Testis (tissue), 2 donors: Measurements from ENCODE around the gene S1PR1.

Experiments
- POLR2A ChIP-seq: fragments of 450-650 bp; IDR thresholded peaks from one replicate; pipeline ENCODE4 v1.6.1; 2017; ENCODE audit warnings: antibody characterized with exemption, mild to moderate bottlenecking, moderate library complexity
- TF ChIP-seq, protein P1 (sequence below), 3 experiments: fragments of 450-650 bp in 2 of 3; fragments of 200-600 bp in 1 of 3; sonication (generic) in 1 of 3; IDR thresholded peaks; one replicate each; pipeline ENCODE4 v1.5.1; 2016 to 2019; ENCODE audit warnings: antibody characterized with exemption in 3 of 3, mild to moderate bottlenecking in 2 of 3, moderate library complexity in 1 of 3

GRCh38 chr1:101251504-101251903, 14.7 kb downstream of the S1PR1 start:
- TF ChIP-seq, protein P1, sequence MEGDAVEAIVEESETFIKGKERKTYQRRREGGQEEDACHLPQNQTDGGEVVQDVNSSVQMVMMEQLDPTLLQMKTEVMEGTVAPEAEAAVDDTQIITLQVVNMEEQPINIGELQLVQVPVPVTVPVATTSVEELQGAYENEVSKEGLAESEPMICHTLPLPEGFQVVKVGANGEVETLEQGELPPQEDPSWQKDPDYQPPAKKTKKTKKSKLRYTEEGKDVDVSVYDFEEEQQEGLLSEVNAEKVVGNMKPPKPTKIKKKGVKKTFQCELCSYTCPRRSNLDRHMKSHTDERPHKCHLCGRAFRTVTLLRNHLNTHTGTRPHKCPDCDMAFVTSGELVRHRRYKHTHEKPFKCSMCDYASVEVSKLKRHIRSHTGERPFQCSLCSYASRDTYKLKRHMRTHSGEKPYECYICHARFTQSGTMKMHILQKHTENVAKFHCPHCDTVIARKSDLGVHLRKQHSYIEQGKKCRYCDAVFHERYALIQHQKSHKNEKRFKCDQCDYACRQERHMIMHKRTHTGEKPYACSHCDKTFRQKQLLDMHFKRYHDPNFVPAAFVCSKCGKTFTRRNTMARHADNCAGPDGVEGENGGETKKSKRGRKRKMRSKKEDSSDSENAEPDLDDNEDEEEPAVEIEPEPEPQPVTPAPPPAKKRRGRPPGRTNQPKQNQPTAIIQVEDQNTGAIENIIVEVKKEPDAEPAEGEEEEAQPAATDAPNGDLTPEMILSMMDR (IDR thresholded peaks at IDR 0.05) = no peak
- TF ChIP-seq POLR2A = no peak
